NCI-H345 treated with DMSO at 0.1 percent for 48 hours (cell line): ENCODE measurements around the gene PET100.

Source experiments
- DNase-seq: peaks from one replicate; lab custom pipeline; 2025; ENCODE audit not compliant: unreplicated experiment; lab: John Stamatoyannopoulos, UW

Gene PET100

GRCh38 chr19:7612282-7613274, 17.0 kb upstream of the PET100 start:
- no peak for DNase-seq

GRCh38 chr19:7614859-7615741, 14.5 kb upstream of the PET100 start:
- DNase-seq: no peak

DNA sequence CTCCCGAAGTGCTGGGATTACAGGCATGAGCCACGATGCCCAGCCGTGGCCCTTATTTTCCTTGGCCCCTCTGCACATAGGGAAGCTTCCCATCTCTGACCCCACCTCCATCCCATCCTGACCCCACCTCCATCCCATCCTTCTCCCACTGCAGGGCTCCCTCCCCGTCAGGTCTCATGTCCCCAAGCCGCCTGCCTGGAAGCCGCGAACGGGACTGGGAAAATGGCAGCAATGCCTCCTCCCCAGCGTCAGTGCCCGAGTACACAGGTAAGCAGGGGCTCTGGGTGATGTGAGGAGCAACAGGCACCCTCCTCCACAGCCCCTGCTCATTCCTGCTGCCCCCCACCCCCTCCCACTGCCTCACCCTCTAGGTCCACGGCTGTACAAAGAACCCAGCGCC, 12.4 kb upstream of the PET100 start:
- DNase-seq: no peak

GRCh38 chr19:7617735-7618134, 11.9 kb upstream of the PET100 start:
- DNase-seq: no peak

DNA sequence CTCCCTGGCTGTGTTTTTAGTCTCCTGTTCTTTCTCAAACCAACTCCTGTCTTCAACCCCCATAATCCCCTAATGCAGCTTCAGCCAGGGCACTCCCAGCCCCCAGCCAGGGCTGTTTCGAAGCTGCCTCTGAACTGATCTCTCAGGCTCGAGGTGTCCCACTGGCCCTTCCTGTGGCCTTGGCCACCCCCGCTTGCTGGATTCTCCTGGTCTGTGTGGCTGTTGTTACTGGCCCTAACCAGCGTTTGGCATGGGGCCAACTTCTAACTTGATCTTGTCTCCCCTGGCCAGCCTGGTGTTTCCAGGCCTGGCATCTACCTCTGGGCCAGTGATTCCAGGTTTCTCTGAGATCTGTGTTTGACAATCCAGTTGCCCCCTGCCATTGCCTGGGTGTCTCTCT, 11.2 kb upstream of the PET100 start:
- no peak for DNase-seq

GRCh38 chr19:7618771-7619510, 10.7 kb upstream of the PET100 start:
- DNase-seq: no peak

DNA sequence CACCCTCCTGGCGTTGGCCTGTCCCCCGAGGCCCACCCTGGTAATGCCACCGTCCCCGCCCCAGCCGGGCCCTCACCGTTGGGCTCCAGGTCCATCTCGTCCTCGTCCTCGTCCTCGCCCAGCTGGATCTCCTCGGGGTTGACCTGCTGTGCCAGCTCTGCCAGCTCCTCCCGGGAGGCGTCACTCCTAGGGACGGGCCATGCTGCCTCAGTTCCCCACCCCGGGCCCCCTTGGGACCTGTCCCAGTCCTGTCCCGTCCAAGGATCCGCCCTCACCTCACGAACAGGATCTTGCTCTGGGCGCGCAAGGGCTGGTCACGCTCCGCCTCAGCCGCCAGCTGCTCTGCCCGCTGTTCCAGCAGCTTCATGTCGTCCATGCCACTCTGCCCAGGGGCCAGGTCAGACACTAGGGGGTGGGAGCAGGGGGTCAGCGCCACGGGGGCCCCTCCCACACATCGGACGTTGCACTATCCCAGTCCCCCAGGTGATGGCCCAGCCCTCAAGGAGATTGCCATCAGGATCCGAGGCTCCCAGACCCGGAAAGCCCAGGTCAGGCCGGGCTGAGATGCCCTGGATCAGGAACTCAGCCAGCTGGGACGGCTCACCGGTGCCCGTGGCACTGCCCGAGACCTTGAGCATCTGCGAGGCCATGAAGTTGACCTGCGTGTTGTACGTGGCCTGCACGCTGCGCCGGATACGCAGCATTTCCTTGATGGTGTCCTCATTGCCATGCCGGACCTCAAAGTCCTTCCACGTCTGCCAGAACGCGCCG, 9.7 kb upstream of the PET100 start:
- no peak for DNase-seq

DNA sequence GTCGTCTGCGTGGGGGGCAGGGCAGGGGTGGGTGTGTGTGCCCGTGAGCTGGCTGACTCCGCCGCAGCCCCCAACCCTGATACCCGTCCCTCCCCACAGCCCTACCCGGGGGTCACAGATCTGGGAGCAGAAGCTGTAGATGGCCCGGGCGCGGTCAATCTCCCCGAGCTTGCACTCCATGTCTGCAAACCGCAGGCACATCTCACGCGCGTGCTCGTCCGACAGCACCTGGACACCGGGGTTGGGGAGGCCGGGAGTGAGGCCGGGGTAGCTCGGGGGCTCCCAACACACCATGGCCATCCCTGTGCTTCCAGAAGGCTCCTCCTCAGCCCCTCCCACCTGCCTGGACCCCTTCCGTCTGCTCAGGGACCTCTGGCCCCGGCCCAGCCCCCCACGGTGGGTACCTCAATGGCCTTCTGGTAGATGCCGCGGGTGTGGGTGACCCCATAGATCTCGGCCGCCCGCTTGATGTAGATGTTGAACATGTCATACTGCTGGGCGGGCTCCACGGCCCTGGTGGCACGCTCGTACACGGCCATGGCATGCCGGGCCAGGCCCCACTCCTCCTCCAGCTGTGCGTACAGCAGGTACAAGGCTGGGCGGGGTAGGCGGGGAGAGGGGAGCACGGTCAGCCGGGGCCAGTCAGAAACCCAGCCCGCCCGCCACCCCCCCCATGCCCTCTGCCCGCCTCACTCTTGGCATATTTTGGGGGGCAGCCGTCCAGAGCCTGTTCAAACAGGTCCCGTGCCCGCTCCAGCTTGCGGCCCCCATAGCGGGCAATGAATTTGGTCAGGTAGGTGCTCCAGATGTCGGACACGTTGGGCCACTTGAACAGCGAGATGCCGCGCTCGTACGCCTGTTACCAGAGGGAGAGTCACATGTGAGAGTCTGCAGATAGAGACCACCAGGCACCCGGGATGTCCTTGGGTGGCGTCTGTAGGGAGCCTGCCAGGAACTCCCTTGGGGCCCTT, 8.9 kb upstream of the PET100 start:
- no peak for DNase-seq

- DNase-seq: no peak
These were observed 6.5 kb upstream of the PET100 start for GRCh38 chr19:7622933-7623685.

DNA sequence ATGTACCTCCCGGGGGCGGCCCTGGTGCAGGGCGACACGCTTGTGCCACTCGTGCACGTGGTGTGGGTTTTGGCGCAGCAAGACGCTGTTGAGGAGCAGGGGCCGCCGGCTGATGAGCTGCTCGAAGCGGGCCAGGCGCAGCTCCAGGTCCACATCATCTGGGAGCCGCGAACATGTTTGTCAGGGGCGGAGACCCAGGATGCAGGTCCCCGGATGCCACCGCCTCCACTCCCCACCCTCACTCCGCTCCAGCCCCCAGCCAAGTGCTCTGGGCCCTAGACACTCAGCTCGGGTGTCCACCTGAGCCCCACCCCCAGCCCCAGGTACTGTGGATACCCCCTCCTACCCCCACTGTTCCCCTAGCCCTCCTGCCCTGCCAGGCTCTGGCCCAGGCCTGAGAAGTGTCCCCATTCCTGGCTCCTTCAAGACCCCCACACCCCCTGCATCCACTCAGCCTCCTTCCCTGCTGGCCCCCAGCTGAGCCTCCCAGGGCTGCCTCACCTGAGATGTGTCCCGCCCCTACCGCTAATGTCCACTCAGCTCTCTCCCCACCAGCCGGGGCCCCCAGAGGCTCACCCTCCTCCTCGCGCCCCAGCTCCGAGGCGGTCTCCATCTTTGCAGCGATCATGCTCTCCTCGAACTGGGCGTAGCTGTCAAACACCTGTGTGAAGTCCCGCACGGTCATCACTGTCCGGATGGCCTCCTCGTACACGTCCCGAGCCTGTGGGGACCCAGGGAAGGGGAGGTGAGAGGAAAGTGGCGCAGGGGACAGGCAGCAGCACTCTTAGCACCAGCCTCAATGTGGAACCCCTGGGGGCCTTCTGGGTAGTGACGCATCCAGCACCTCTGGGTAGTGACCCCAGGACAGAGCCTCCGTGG, 5.6 kb upstream of the PET100 start:
- no peak for DNase-seq

DNA sequence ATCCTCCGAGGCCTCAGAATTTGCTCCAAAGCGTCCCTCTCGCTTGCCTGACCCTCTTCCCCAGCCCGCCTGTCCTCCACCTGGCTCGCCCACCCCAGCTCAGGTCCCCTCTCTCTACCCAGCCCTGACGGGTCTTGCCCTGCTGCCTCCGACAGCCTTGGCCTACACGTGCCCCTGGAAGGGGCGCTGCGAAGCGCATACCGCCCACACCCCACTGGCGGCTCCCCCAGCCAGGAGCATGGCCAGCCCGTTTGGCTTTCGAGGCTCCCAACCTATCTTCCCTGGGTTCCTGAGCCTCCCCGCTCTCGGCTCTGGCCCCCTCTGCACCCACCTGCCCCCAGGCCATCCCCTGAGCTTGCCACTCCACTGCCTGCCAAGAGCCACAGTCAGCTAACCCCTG, 4.8 kb upstream of the PET100 start:
- DNase-seq: no peak

DNA sequence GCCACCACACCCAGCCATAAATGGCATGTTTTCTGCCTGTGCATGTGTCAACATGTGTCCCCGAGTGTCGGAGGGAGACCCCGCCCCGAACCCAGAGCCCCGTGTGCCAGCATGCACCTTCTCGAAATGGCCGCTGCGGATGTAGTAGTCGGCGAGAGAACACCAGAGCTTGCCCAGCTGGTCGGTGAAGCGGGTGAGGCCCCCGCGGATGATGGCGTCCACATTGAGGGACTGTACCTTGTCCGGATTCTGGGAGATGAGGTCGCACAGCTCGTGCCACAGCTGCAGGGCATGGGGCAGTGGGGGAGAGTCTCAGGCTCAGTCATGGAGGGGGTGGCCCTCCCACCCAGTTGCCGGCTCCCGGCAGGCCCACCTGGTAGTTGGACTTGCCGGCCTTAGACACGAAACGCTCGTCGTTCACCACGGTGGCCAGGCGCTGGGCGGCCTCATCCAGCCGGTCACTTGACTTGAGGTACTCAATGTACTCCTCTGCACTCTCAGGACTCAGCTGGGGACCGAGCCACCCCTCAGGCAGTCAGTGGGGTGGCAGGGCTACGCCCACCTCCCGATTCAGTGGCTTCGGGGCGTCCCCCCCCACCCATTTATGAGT, 3.7 kb upstream of the PET100 start:
- DNase-seq: no peak

GRCh38 chr19:7627166-7627565, 2.4 kb upstream of the PET100 start:
- DNase-seq: no peak

GRCh38 chr19:7628589-7629311, 843 bp upstream of the PET100 start:
- DNase-seq: no peak

GRCh38 chr19:7631577-7631976, 2.0 kb downstream of the PET100 start:
- no peak for DNase-seq
